Naive B cell (primary cell): Measurements from ENCODE around the gene TMOD2. TPM values are rescaled to one million over a fixed set of nuclear protein-coding genes. Genes with fewer than 3 reads are reported as not detected.

Experiments used
- ATAC-seq, 2 donors: fragments of 150-1000 bp; cut with Tn5 transposase; 2 replicates each; pipeline ENCODE4 v1.10.0; 2021; ENCODE audit warnings: low read depth in 2 of 2, mild to moderate bottlenecking in 2 of 2, moderate library complexity in 2 of 2
- DNase-seq: peaks from one replicate; pipeline ENCODE4 v3.0.0; 2022
- H3K27ac Mint-ChIP-seq, 6 donors: one replicate each; pipeline ENCODE4 v1.8.0; 2020 to 2022; ENCODE audit warnings: mild to moderate bottlenecking in 6 of 6, mixed read lengths in 6 of 6, moderate library complexity in 5 of 6, inconsistent platforms in 2 of 6
- H3K27me3 Mint-ChIP-seq, 3 donors: one replicate each; pipeline ENCODE4 v1.8.0; 2021 to 2022; ENCODE audit warnings: mixed read lengths in 3 of 3, mild to moderate bottlenecking in 1 of 3
- H3K36me3 Mint-ChIP-seq, 2 donors: one replicate each; pipeline ENCODE4 v1.8.0; 2020 to 2022; ENCODE audit warnings: mixed read lengths in 2 of 2, inconsistent platforms in 1 of 2, mild to moderate bottlenecking in 1 of 2
- H3K4me1 Mint-ChIP-seq, 3 donors: one replicate each; pipeline ENCODE4 v1.8.0; 2020 to 2022; ENCODE audit warnings: mixed read lengths in 3 of 3, inconsistent platforms in 1 of 3, mild to moderate bottlenecking in 1 of 3, moderate library complexity in 1 of 3
- H3K4me3 Mint-ChIP-seq, 8 donors: one replicate each; pipeline ENCODE4 v1.8.0; 2020 to 2022; ENCODE audit warnings: mild to moderate bottlenecking in 8 of 8, mixed read lengths in 8 of 8, moderate library complexity in 8 of 8, inconsistent platforms in 2 of 8
- H3K9me3 Mint-ChIP-seq, 7 donors: one replicate each; pipeline ENCODE4 v1.8.0; 2020 to 2022; ENCODE audit warnings: mixed read lengths in 7 of 7, mild to moderate bottlenecking in 5 of 7, inconsistent platforms in 2 of 7, moderate library complexity in 1 of 7
- polyA plus RNA-seq, 6 donors: library from polyadenylated mRNA; unstranded; fragments of 300-500 nt; fragmentation: Illumina TruSeq; gene quantifications; one replicate each; pipeline ENCODE4 v1.2.3, GENCODE V29; 2021; ENCODE audit warnings: low read depth in 6 of 6

TMOD2 gene
- polyA plus RNA-seq, 6 donors from 2014 or later: 1.4 to 4.1 (median 2.2) TPM

DNA sequence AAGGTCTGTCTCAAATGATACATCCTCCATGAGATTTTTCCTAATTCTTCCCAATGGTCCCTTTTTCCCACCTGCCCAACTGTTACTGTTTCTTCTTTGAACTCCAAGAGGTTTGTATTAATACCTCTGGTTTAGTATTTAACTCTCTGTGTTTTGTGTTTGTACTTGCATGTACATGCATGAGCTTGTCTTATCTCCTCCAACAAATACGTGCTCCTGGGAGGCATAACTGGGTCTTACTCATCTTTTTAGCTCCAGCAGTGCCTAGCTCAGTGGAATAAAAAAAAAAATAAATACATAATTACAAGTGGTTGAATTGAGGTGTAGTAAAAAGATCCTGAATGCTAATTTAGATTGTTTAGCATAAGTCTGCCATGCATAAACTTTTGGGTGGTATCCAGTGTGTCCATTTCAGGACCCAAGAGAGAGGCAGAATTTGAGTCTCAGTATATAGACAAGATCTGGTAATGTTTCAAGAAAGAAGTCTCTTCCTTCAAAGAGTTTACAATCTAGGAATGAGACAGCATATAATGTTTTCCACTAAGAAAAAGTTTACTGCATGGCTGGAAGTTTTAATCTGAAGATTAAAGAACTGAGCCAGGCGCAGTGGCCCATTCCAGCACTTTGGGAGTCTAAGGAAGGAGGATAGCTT is 12.2 kb upstream of the TMOD2 start:
- peak overlapping the region; percentile 24 to 97 (median 88) for H3K27ac Mint-ChIP-seq
- DNase-seq (no peak), ATAC-seq (no peak)
- H3K36me3 Mint-ChIP-seq: no peaks in the 10 kb centered on the region
- peaks cover 33 to 41% (median 36%) of the 10 kb centered on the region in 3 donors for H3K4me1 Mint-ChIP-seq
- H3K9me3 Mint-ChIP-seq: no peaks in the 10 kb centered on the region
- peak overlapping the region in 6 of 8 donors; percentile 54 to 94 (median 87) for H3K4me3 Mint-ChIP-seq
- H3K27me3 Mint-ChIP-seq: no peaks in the 10 kb centered on the region

- no peak overlapping the region for H3K27ac Mint-ChIP-seq
- ATAC-seq (no peak), DNase-seq (no peak)
- H3K4me1 Mint-ChIP-seq: peaks cover 19 to 34% (median 29%) of the 10 kb centered on the region in 3 donors
- H3K9me3 Mint-ChIP-seq: no peaks in the 10 kb centered on the region
- no peaks in the 10 kb centered on the region for H3K36me3 Mint-ChIP-seq
- H3K4me3 Mint-ChIP-seq: peak overlapping the region in 1 of 8 donors; percentile 84
- H3K27me3 Mint-ChIP-seq: peaks cover 0 to 4% (median 0%) of the 10 kb centered on the region in 3 donors
Observed at GRCh38 chr15:51749307-51749706, 2.1 kb upstream of the TMOD2 start.

DNA sequence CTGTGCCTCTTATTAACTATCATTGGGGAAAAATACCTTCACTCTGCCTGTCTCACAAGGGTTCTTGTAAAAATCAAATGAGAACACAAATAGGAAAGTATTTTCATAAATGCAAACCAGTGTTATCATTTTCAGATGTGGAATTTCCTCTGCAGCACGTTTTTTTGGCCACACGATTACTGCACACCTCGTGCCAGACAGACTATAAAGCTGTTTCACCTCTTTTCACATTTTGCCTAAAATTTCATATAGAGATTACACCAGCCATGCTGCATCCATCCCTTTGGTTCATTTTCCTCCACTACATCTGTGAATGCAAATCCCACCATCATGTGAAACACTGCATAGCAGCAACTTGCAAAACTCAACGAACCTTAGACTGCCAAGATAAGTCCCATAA is 1.2 kb upstream of the TMOD2 start:
- peak overlapping the region in 2 of 6 donors; percentile 6 to 30 for H3K27ac Mint-ChIP-seq
- ATAC-seq (no peak), DNase-seq (no peak)
- H3K4me3 Mint-ChIP-seq: peak overlapping the region in 6 of 8 donors; percentile 71 to 94 (median 86)
- peaks cover 22 to 37% (median 29%) of the 10 kb centered on the region in 3 donors for H3K4me1 Mint-ChIP-seq
- no peaks in the 10 kb centered on the region for H3K36me3 Mint-ChIP-seq
- no peaks in the 10 kb centered on the region for H3K9me3 Mint-ChIP-seq
- H3K27me3 Mint-ChIP-seq: peaks cover 0 to 4% (median 1%) of the 10 kb centered on the region in 3 donors

GRCh38 chr15:51751697-51752683 is 593 bp downstream of the TMOD2 start:
- no peaks in the 10 kb centered on the region for H3K36me3 Mint-ChIP-seq
- H3K27me3 Mint-ChIP-seq: peaks cover 0 to 5% (median 4%) of the 10 kb centered on the region in 3 donors
- H3K4me1 Mint-ChIP-seq: peaks cover 28 to 45% (median 29%) of the 10 kb centered on the region in 3 donors
- ATAC-seq: peak; percentile 44 to 52
- peak overlapping the region; percentile 83 to 96 (median 90) for H3K4me3 Mint-ChIP-seq
- H3K27ac Mint-ChIP-seq: peak overlapping the region in 3 of 6 donors; percentile 15 to 65 (median 23)
- no peaks in the 10 kb centered on the region for H3K9me3 Mint-ChIP-seq
- DNase-seq: no peak

DNA sequence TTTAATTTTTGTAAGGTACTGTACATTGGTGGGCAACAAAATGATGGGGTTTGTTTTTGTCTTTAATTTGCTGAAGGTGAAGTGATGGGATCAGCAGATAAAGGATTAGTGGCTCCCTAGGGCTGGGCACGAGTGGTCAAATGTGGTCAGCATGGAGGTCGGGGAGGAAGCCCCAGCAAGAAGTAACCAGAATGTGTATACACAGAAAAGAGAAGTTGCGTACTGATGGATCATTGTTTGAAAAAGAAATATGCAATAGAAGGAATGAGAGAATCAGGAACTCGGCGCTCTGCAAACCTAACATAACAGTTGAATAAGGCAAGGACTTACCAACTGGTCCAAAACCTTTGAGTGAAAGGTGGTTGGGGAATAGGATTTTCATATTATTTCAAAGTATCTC is 1.5 kb downstream of the TMOD2 start:
- Mint-ChIP-seq H3K4me3 (peak overlapping the region; percentile 68 to 96 (median 88)), H3K9me3 (no peaks in the 10 kb centered on the region), H3K36me3 (no peaks in the 10 kb centered on the region), H3K27me3 (peaks cover 0 to 5% (median 0%) of the 10 kb centered on the region in 3 donors), H3K27ac (no peak overlapping the region), H3K4me1 (peaks cover 28 to 45% (median 29%) of the 10 kb centered on the region in 3 donors)
- DNase-seq (no peak), ATAC-seq (no peak)

GRCh38 chr15:51754267-51754666 is 2.9 kb downstream of the TMOD2 start:
- H3K9me3 Mint-ChIP-seq: no peaks in the 10 kb centered on the region
- H3K4me3 Mint-ChIP-seq: peak overlapping the region in 3 of 8 donors; percentile 2 to 88 (median 2)
- H3K27me3 Mint-ChIP-seq: peaks cover 0 to 5% (median 0%) of the 10 kb centered on the region in 3 donors
- ATAC-seq: no peak
- DNase-seq: no peak
- H3K36me3 Mint-ChIP-seq: peaks cover 0 to 12% of the 10 kb centered on the region in 2 donors
- peaks cover 29 to 50% (median 40%) of the 10 kb centered on the region in 3 donors for H3K4me1 Mint-ChIP-seq
- no peak overlapping the region for H3K27ac Mint-ChIP-seq

DNA sequence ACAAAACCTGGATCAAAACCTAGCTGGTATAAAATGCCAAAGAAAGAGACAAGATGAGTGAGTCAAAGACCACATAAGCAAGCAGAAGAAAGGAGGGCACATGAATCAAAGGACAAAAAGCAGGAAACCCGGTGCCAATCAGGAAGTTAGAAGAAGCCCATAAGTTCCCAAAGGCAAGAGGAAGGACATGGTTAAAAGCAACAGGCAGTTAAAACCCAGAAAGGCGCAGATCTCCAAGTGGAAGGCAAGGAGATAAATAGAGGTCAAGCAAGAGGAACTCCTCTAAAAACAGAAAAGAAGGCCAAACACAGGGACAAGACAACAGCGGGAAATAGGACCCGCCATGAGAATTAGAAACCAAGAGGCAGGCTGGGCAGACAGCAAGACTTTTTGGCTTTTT is 4.4 kb downstream of the TMOD2 start:
- Mint-ChIP-seq H3K4me1 (peaks cover 25 to 46% (median 40%) of the 10 kb centered on the region in 3 donors), H3K27me3 (peaks cover 0 to 5% (median 0%) of the 10 kb centered on the region in 3 donors)

DNA sequence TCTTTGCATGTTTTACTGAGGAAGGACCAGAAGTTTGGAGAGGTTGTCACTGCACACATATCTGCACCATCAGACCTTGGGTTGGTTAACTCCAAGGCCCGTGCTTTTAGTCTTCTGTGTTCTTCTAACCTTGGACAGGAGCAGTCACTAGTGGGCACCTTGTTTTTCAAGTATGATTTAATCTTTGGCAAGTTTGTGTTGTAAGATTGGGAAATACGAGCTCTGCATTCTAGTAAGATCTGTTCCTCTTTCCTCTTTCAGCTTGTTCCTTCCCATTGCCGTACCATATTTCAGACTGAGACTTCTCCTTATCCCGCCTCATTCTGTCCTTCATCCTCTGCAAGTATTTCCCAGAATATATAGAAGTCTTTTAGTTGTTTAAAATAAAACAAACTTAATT is 5.1 kb downstream of the TMOD2 start:
- no peak for ATAC-seq
- Mint-ChIP-seq H3K9me3 (no peaks in the 10 kb centered on the region), H3K4me3 (peak overlapping the region in 2 of 8 donors; percentile 6 to 11), H3K27me3 (peaks cover 0 to 5% (median 0%) of the 10 kb centered on the region in 3 donors), H3K27ac (peak overlapping the region in 1 of 6 donors; percentile 6), H3K4me1 (peaks cover 20 to 46% (median 39%) of the 10 kb centered on the region in 3 donors), H3K36me3 (peaks cover 0 to 14% of the 10 kb centered on the region in 2 donors)
- DNase-seq: no peak

More for the DNA sequence above, 4.4 kb downstream of the TMOD2 start:
- no peaks in the 10 kb centered on the region for H3K9me3 Mint-ChIP-seq
- H3K27ac Mint-ChIP-seq: peak overlapping the region in 2 of 6 donors; percentile 22 to 52
- H3K36me3 Mint-ChIP-seq: peaks cover 0 to 14% of the 10 kb centered on the region in 2 donors
- ATAC-seq (no peak), DNase-seq (no peak)
- no peak overlapping the region for H3K4me3 Mint-ChIP-seq

DNA sequence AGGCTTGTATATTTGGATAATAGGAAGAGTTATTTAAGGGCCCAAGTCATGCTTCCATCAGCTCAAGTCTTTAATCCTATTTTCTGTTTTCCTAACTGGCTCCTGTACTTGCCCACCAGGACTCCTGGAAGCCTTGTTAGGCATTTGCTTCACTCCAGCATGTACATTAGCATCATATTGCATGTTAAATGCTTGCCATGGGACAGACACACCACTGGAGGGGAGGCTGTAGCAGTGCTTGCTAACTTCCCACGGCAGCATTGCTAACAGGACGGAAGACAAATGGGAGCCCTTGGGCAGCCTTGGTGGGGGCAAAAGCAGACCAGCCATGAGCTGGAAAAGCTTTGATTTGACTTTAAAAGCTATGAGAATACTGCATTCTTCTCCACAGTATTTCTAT is 6.1 kb downstream of the TMOD2 start:
- Mint-ChIP-seq H3K4me1 (peaks cover 16 to 41% (median 34%) of the 10 kb centered on the region in 3 donors), H3K36me3 (peaks cover 0 to 14% of the 10 kb centered on the region in 2 donors), H3K27me3 (peaks cover 0 to 5% (median 0%) of the 10 kb centered on the region in 3 donors), H3K27ac (peak overlapping the region in 1 of 6 donors; percentile 61), H3K4me3 (no peak overlapping the region), H3K9me3 (no peaks in the 10 kb centered on the region)
- ATAC-seq: no peak
- no peak for DNase-seq

GRCh38 chr15:51758645-51759044 is 7.2 kb downstream of the TMOD2 start:
- H3K4me3 Mint-ChIP-seq: peak overlapping the region in 1 of 8 donors; percentile 45
- peaks cover 0 to 5% (median 0%) of the 10 kb centered on the region in 3 donors for H3K27me3 Mint-ChIP-seq
- DNase-seq (no peak), ATAC-seq (no peak)
- peaks cover 4 to 29% (median 29%) of the 10 kb centered on the region in 3 donors for H3K4me1 Mint-ChIP-seq
- no peaks in the 10 kb centered on the region for H3K9me3 Mint-ChIP-seq
- H3K36me3 Mint-ChIP-seq: peaks cover 0 to 14% of the 10 kb centered on the region in 2 donors
- H3K27ac Mint-ChIP-seq: peak overlapping the region in 1 of 6 donors; percentile 82

DNA sequence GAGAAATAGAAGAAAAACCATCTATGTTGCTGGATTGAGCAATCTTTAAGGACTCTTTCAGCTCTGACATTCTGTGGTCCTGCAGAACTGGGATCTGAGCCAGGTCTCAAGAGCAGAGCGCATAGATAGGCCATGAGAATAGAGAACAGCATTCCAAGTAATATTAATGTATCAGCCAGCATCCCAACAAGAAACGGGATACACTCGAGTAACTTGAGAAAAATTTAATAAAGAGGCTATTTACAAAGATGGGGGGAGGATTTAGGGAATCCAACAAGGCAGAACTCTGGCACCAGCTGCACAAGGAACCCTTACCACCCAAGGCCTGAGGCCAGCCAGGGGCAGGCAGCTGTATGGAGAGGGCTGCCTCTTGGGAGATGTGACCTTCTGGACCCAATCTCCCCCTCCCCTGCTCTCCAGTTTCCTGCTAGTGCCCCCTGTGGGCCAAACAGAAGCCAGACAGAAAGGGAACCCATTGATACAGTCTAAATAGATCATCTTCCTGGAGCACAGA is 8.2 kb downstream of the TMOD2 start:
- H3K4me3 Mint-ChIP-seq: no peak overlapping the region
- ATAC-seq (no peak), DNase-seq (no peak)
- peaks cover 0 to 14% of the 10 kb centered on the region in 2 donors for H3K36me3 Mint-ChIP-seq
- peaks cover 6 to 29% (median 25%) of the 10 kb centered on the region in 3 donors for H3K4me1 Mint-ChIP-seq
- H3K9me3 Mint-ChIP-seq: no peaks in the 10 kb centered on the region
- no peak overlapping the region for H3K27ac Mint-ChIP-seq
- H3K27me3 Mint-ChIP-seq: peaks cover 0 to 5% (median 0%) of the 10 kb centered on the region in 3 donors

DNA sequence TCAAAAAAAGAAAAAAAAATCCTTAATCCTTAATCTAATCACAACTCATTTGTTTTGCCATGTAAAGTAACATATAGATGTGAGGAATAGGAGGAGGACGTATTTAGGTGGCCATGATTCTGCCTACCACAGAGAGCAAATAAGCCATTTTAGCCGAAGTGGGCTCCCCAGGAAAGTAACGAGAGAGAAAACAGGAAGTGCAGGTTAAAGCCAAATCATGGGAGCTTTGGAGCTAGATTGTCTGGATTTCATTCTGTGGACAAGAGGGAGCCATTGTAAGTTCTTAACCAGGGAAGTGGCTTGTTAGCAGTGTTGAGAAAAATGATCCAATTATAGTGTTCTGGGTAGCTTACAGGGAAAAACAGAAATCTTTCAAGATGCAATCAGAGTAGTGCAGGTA is 9.4 kb downstream of the TMOD2 start:
- no peak overlapping the region for H3K27ac Mint-ChIP-seq
- peaks cover 3 to 14% of the 10 kb centered on the region in 2 donors for H3K36me3 Mint-ChIP-seq
- DNase-seq (no peak), ATAC-seq (no peak)
- H3K9me3 Mint-ChIP-seq: no peaks in the 10 kb centered on the region
- H3K27me3 Mint-ChIP-seq: no peaks in the 10 kb centered on the region
- peaks cover 7 to 22% (median 16%) of the 10 kb centered on the region in 3 donors for H3K4me1 Mint-ChIP-seq
- no peak overlapping the region for H3K4me3 Mint-ChIP-seq

GRCh38 chr15:51765751-51766150 is 14.4 kb downstream of the TMOD2 start:
- ATAC-seq (no peak), DNase-seq (no peak)
- Mint-ChIP-seq H3K4me1 (peaks cover 18 to 24% (median 21%) of the 10 kb centered on the region in 3 donors), H3K4me3 (no peak overlapping the region), H3K36me3 (peaks cover 9 to 15% of the 10 kb centered on the region in 2 donors), H3K9me3 (peaks cover 0 to 3% (median 0%) of the 10 kb centered on the region in 7 donors), H3K27ac (no peak overlapping the region), H3K27me3 (no peaks in the 10 kb centered on the region)
